IPS DF 6.9 (cell line): ENCODE data around the gene TLE6.
"Not testable (repeated sequence)": the region's sequence is repeated elsewhere in the genome, so short reads cannot be mapped to it uniquely, and the experiment has no call there.

ENCODE experiments used
- DNase-seq: peaks from one replicate; pipeline ENCODE4 v3.0.0-alpha.2; 2013; ENCODE audit warnings: low read depth, low spot score
- H3K27ac ChIP-seq: one replicate; pipeline ENCODE4 v1.5.1; 2013; ENCODE audit warnings: low read length, control low read depth
- H3K27me3 ChIP-seq: 2 replicates; pipeline ENCODE4 v1.6.1; 2013; ENCODE audit warnings: mild to moderate bottlenecking, low read length; ENCODE audit not compliant: control insufficient read depth, insufficient read depth
- H3K36me3 ChIP-seq: 2 replicates; pipeline ENCODE4 v1.6.1; 2013; ENCODE audit warnings: low read length; ENCODE audit not compliant: control insufficient read depth, insufficient read depth
- H3K4me1 ChIP-seq: 2 replicates; pipeline ENCODE4 v1.6.1; 2013; ENCODE audit warnings: low read length; ENCODE audit not compliant: control insufficient read depth, insufficient read depth
- H3K4me3 ChIP-seq: 2 replicates; pipeline ENCODE4 v1.5.1; 2013; ENCODE audit warnings: mild to moderate bottlenecking, low read length
- H3K9me3 ChIP-seq: 2 replicates; pipeline ENCODE4 v1.6.1; 2013; ENCODE audit warnings: low read length, inconsistent platforms; ENCODE audit not compliant: control insufficient read depth, insufficient read depth
- WGBS: extraction: QIAGEN DNeasy Blood & Tissue Kit; methylation state at CpG from one replicate; pipeline ENCODE4 v1.1.7; 2013; ENCODE audit warnings: mixed read lengths, missing lambda C conversion rate; ENCODE audit not compliant: insufficient read length, insufficient coverage; 5-methylcytosine and 5-hydroxymethylcytosine counted together

TLE6 gene

GRCh38 chr19:3001235-3001800 is 24.0 kb downstream of the TLE6 start:
- Histone ChIP-seq H3K27ac (no peak overlapping the region), H3K9me3 (no peaks in the 10 kb centered on the region), H3K36me3 (0 out of 2 replicates have a peak, but pooled peaks cover 1% of the 10 kb centered on the region), H3K4me1 (peaks cover 6% of the 10 kb centered on the region), H3K4me3 (no peak overlapping the region), H3K27me3 (no peaks in the 10 kb centered on the region)
- no CpG with 5 or more reads among the region's 6 CpGs for WGBS
- no peak for DNase-seq

- Histone ChIP-seq H3K4me3 (no peak overlapping the region), H3K4me1 (peaks cover 7% of the 10 kb centered on the region), H3K36me3 (0 out of 2 replicates have a peak, but pooled peaks cover 2% of the 10 kb centered on the region), H3K9me3 (no peaks in the 10 kb centered on the region), H3K27me3 (no peaks in the 10 kb centered on the region), H3K27ac (no peak overlapping the region)
- WGBS: no CpG with 5 or more reads among the region's 7 CpGs
- no peak for DNase-seq
These were observed 25.7 kb downstream of the TLE6 start for GRCh38 chr19:3003046-3003445.

DNA sequence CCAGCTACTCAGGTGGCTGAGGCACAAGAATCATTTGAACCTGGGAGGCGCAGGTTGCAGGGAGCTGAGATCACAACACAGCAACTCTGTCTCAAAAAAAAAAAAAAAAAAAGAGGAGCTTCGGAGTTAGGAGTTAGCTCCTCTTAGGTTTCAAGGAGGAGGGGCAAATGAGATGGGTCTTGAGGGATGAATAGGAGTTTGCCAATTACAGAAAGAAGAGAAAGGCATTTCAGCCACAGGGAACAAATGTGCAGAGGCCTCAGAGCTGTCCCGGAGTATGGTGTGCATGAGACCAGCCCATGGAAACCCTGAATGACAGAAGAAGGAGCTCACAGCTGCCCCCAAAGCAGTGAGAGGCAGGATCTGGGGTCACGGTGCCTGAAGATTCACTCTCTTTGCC is 27.2 kb downstream of the TLE6 start:
- WGBS: no CpG with 5 or more reads among the region's 4 CpGs
- H3K4me1 ChIP-seq: peaks cover 7% of the 10 kb centered on the region

GRCh38 chr19:3005345-3005744 is 28.0 kb downstream of the TLE6 start:
- Histone ChIP-seq H3K27me3 (no peaks in the 10 kb centered on the region), H3K4me3 (no peak overlapping the region), H3K36me3 (0 out of 2 replicates have a peak, but pooled peaks cover 2% of the 10 kb centered on the region), H3K27ac (no peak overlapping the region), H3K9me3 (no peaks in the 10 kb centered on the region), H3K4me1 (peaks cover 7% of the 10 kb centered on the region)
- no CpG with 5 or more reads among the region's 18 CpGs for WGBS
- DNase-seq: no peak

More for the DNA sequence above, 27.2 kb downstream of the TLE6 start:
- H3K27ac ChIP-seq: no peak overlapping the region
- H3K4me3 ChIP-seq: no peak overlapping the region
- 0 out of 2 replicates have a peak, but pooled peaks cover 2% of the 10 kb centered on the region for H3K36me3 ChIP-seq
- H3K27me3 ChIP-seq: no peaks in the 10 kb centered on the region
- DNase-seq: no peak
- no peaks in the 10 kb centered on the region for H3K9me3 ChIP-seq

GRCh38 chr19:3006075-3006767 is 28.9 kb downstream of the TLE6 start:
- no peaks in the 10 kb centered on the region for H3K27me3 ChIP-seq
- H3K27ac ChIP-seq: no peak overlapping the region
- no CpG with 5 or more reads among the region's 37 CpGs for WGBS
- H3K4me1 ChIP-seq: peaks cover 7% of the 10 kb centered on the region
- H3K4me3 ChIP-seq: no peak overlapping the region
- 0 out of 2 replicates have a peak, but pooled peaks cover 2% of the 10 kb centered on the region for H3K36me3 ChIP-seq
- H3K9me3 ChIP-seq: no peaks in the 10 kb centered on the region
- no peak for DNase-seq

DNA sequence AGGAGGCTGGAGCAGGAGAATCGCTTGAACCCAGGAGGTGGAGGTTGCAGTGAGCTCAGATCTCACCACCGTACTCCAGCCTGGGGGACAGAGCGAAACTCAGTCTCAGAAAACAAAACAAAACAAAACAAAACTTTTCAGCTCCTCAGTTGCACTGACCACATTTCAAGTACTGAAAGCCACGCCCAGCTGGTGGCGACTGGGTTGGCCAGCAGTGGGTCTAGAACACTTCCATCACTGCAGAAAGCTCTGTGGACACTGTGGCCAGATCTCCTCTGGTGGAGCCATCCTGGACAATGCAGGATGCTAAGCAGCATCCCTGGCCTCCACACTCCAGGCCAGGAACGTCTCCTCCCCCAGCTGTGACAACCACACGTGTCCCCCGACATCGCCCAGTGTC is 30.6 kb downstream of the TLE6 start:
- no CpG with 5 or more reads among the region's 9 CpGs for WGBS
- Histone ChIP-seq H3K36me3 (0 out of 2 replicates have a peak, but pooled peaks cover 2% of the 10 kb centered on the region), H3K27ac (no peak overlapping the region), H3K4me1 (peaks cover 7% of the 10 kb centered on the region), H3K9me3 (no peaks in the 10 kb centered on the region), H3K27me3 (no peaks in the 10 kb centered on the region), H3K4me3 (no peak overlapping the region)
- no peak for DNase-seq

DNA sequence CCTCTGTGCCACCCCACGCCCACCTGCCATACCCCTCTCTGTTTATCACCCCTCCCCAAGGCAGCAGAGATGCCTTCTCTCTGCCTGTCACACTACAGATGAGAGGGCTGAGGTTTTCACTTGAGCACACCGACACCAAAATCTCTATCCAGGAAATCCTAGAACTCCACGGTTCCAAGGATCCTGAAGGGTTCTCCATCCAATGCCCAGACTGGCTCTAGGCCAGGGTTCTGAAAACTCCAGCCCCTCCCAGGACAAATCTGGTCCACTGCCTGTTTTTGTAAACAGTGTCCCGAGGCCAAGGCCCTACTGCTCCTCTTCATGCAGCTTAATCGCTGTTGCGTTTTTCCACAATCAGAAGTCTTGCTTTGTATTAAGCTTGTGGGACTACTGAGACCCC is 31.6 kb downstream of the TLE6 start:
- no peaks in the 10 kb centered on the region for H3K9me3 ChIP-seq
- H3K36me3 ChIP-seq: 0 out of 2 replicates have a peak, but pooled peaks cover 2% of the 10 kb centered on the region
- H3K4me3 ChIP-seq: no peak overlapping the region
- DNase-seq: no peak
- no CpG with 5 or more reads among the region's 6 CpGs for WGBS
- no peaks in the 10 kb centered on the region for H3K27me3 ChIP-seq
- peaks cover 9% of the 10 kb centered on the region for H3K4me1 ChIP-seq
- H3K27ac ChIP-seq: no peak overlapping the region

- no peak for DNase-seq
- no CpG with 5 or more reads among the region's 13 CpGs for WGBS
- no peak overlapping the region for H3K27ac ChIP-seq
- no peaks in the 10 kb centered on the region for H3K27me3 ChIP-seq
- H3K4me1 ChIP-seq: peaks cover 4% of the 10 kb centered on the region
- H3K9me3 ChIP-seq: no peaks in the 10 kb centered on the region
- 0 out of 2 replicates have a peak, but pooled peaks cover 4% of the 10 kb centered on the region for H3K36me3 ChIP-seq
- H3K4me3 ChIP-seq: no peak overlapping the region
These were observed 33.5 kb downstream of the TLE6 start for GRCh38 chr19:3010871-3011270.

DNA sequence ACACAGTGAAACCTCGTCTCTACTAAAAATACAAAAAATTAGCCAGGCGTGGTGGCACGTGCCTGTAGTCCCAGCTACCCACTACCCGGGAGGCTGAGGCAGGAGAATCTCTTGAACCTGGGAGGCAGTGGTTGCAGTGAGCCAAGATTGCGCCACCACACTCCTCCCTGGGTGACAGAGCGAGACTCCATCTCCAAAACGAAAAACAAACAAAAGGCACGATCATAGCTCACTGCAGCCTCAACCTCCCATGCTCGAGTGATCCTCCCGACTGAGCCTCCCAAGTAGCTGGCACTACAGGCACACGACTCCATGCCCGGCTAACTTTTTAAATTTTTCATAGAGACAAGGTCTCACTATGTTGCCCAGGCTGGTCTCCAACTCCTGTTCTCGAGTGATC is 34.7 kb downstream of the TLE6 start:
- not testable (repeated sequence) for H3K27me3 ChIP-seq, H3K4me1 ChIP-seq, H3K9me3 ChIP-seq, H3K27ac ChIP-seq, H3K36me3 ChIP-seq, H3K4me3 ChIP-seq, DNase-seq
- WGBS: no CpG with 5 or more reads among the region's 13 CpGs

GRCh38 chr19:3012621-3013262 is 35.4 kb downstream of the TLE6 start:
- H3K4me1 ChIP-seq: peaks cover 1% of the 10 kb centered on the region; the same call in 1 of the 2 replicates
- no peak for DNase-seq
- no peaks in the 10 kb centered on the region for H3K9me3 ChIP-seq
- WGBS: no CpG with 5 or more reads among the region's 16 CpGs
- H3K27ac ChIP-seq: no peak overlapping the region
- no peaks in the 10 kb centered on the region for H3K27me3 ChIP-seq
- 0 out of 2 replicates have a peak, but pooled peaks cover 2% of the 10 kb centered on the region for H3K36me3 ChIP-seq
- no peak overlapping the region for H3K4me3 ChIP-seq
